Measurements from ENCODE around the gene SARS2.

DNA sequence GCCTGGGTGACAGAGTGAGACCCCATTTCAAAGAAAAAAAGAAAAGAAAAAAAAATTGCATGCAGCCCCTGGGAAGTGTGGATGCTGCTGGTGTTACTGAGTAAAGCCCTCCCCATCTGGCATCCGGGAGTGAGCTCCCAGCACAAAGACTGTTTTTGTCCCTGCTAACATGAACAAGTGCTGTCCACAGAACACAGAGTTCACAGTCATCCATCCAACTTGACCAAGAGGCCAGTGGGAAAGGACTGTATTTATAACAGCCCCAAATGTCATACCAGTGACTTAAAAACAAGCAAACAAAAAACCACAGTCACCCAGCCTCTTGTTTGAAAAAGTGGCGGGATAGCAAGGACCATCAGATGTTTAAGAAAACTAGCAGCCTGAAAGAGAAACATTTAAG lies 34.2 kb upstream of the SARS2 start:
- no peak for TF ChIP-seq CTCF (IDR thresholded peaks at IDR 0.05; ENCODE audit: low read length)
- TF ChIP-seq EZH2 (IDR thresholded peaks at IDR 0.05; ENCODE audit: borderline replicate concordance, low read length), result no peak

Data from OCI-LY1 (cell line).